Esophagus muscularis mucosa (tissue), 4 donors: ENCODE data around the gene CYTH3. TPM values are rescaled to one million over a fixed set of nuclear protein-coding genes. Genes with fewer than 3 reads are reported as not detected.

Experiments used
- DNase-seq: peaks from one replicate; pipeline ENCODE4 v3.0.0-alpha.2; 2017; ENCODE audit errors: extremely low spot score
- H3K27ac ChIP-seq, 4 donors: fragments of 200-600 bp; sonication (generic); replicated peaks in 1 of 4; 1 replicate in 3 of 4; 2 replicates in 1 of 4; pipeline ENCODE4 v1.5.1; 2016 to 2019; ENCODE audit warnings: mild to moderate bottlenecking in 1 of 4
- H3K27me3 ChIP-seq, 4 donors: fragments of 200-600 bp; sonication (generic); one replicate each; pipeline versions ENCODE4 v1.5.1 to v1.6.0; 2016 to 2019
- H3K36me3 ChIP-seq, 4 donors: fragments of 200-600 bp; sonication (generic); one replicate each; pipeline ENCODE4 v1.5.1; 2016 to 2019
- H3K4me1 ChIP-seq, 4 donors: fragments of 200-600 bp; sonication (generic); one replicate each; pipeline ENCODE4 v1.5.1; 2016 to 2019
- H3K4me3 ChIP-seq, 4 donors: fragments of 200-600 bp; sonication (generic); 1 replicate in 2 of 4; 2 replicates in 2 of 4; pipeline ENCODE4 v1.5.1; 2016 to 2019; ENCODE audit warnings: mild to moderate bottlenecking in 4 of 4, moderate library complexity in 1 of 4
- H3K9me3 ChIP-seq, 4 donors: fragments of 200-600 bp; sonication (generic); 1 replicate in 3 of 4; 2 replicates in 1 of 4; pipeline ENCODE4 v1.5.1; 2016 to 2019
- EP300 ChIP-seq: sonication (generic); formaldehyde crosslinking; IDR thresholded peaks from one replicate; pipeline ENCODE4 v1.6.1; 2017; ENCODE audit warnings: antibody characterized with exemption
- POLR2A ChIP-seq: fragments of 450-650 bp; IDR thresholded peaks from one replicate; pipeline ENCODE4 v1.6.1; 2017; ENCODE audit warnings: antibody characterized with exemption, moderate library complexity, mild to moderate bottlenecking, low read depth
- POLR2AphosphoS5 ChIP-seq, 2 donors: sonication (generic); formaldehyde crosslinking; IDR thresholded peaks; one replicate each; pipeline ENCODE4 v1.6.1; 2017; ENCODE audit warnings: antibody characterized with exemption in 2 of 2
- WGBS: methylation state at CpG from one replicate; pipeline ENCODE4 v1.1.5; 2018; 5-methylcytosine and 5-hydroxymethylcytosine counted together
- intact Hi-C: fragments of 100-400 bp; cut with DNase I; formaldehyde crosslinking; loops from one replicate; pipeline ENCODE4 v1.15.1; 2023
- total RNA-seq, 4 donors: library from RNA; depleted of rRNA; stranded (reverse); fragments of >200 nt; gene quantifications; one replicate each; pipeline versions ENCODE4 v1.1.0 to v1.2.1, GENCODE V29; 2016
- TF ChIP-seq, protein P1 (sequence below), 3 experiments: fragments of 200-600 bp in 2 of 3; fragments of 450-650 bp in 1 of 3; sonication (generic) in 2 of 3; IDR thresholded peaks; one replicate each; pipeline ENCODE4 v1.5.1; 2017 to 2019; ENCODE audit warnings: antibody characterized with exemption in 3 of 3, mild to moderate bottlenecking in 2 of 3, moderate library complexity in 1 of 3

The CYTH3 gene
- total RNA-seq, 4 donors from 2014 or later: 32.0 to 64.6 (median 50.2) TPM

DNA sequence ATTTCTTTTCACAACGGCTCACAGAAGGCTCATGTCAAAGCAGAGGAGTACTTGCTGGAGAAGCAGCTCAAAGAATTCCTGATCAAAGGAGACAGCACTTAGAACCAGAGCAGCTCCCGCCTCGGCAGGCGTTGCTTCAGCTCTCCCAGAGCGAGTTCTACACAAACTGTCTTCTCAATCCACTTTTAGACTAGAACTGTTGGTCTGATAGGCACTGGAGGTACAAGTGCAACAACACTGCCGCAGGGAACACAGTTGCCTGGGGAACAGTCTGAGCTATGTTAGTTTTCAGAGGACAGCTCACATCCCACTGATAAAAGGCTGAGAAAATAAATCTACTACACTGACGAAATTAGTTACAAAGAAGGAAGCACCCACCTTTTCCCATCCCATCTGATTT lies 35.4 kb downstream of the CYTH3 start:
- H3K27ac ChIP-seq: no peak overlapping the region
- DNase-seq: no peak
- no peaks in the 10 kb centered on the region for H3K27me3 ChIP-seq
- H3K9me3 ChIP-seq: no peaks in the 10 kb centered on the region
- H3K36me3 ChIP-seq: no peaks in the 10 kb centered on the region
- TF ChIP-seq POLR2A: no peak
- TF ChIP-seq POLR2AphosphoS5 (IDR thresholded peaks at IDR 0.05): no peak
- TF ChIP-seq, protein P1, sequence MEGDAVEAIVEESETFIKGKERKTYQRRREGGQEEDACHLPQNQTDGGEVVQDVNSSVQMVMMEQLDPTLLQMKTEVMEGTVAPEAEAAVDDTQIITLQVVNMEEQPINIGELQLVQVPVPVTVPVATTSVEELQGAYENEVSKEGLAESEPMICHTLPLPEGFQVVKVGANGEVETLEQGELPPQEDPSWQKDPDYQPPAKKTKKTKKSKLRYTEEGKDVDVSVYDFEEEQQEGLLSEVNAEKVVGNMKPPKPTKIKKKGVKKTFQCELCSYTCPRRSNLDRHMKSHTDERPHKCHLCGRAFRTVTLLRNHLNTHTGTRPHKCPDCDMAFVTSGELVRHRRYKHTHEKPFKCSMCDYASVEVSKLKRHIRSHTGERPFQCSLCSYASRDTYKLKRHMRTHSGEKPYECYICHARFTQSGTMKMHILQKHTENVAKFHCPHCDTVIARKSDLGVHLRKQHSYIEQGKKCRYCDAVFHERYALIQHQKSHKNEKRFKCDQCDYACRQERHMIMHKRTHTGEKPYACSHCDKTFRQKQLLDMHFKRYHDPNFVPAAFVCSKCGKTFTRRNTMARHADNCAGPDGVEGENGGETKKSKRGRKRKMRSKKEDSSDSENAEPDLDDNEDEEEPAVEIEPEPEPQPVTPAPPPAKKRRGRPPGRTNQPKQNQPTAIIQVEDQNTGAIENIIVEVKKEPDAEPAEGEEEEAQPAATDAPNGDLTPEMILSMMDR (IDR thresholded peaks at IDR 0.05): no peak
- TF ChIP-seq EP300: no peak
- H3K4me3 ChIP-seq: no peak overlapping the region
- H3K4me1 ChIP-seq: peaks cover 31 to 45% (median 42%) of the 10 kb centered on the region in 4 donors
- intact Hi-C loops: no loop called here
- 90% methylated on average over 7 of the region's 7 CpGs for WGBS

DNA sequence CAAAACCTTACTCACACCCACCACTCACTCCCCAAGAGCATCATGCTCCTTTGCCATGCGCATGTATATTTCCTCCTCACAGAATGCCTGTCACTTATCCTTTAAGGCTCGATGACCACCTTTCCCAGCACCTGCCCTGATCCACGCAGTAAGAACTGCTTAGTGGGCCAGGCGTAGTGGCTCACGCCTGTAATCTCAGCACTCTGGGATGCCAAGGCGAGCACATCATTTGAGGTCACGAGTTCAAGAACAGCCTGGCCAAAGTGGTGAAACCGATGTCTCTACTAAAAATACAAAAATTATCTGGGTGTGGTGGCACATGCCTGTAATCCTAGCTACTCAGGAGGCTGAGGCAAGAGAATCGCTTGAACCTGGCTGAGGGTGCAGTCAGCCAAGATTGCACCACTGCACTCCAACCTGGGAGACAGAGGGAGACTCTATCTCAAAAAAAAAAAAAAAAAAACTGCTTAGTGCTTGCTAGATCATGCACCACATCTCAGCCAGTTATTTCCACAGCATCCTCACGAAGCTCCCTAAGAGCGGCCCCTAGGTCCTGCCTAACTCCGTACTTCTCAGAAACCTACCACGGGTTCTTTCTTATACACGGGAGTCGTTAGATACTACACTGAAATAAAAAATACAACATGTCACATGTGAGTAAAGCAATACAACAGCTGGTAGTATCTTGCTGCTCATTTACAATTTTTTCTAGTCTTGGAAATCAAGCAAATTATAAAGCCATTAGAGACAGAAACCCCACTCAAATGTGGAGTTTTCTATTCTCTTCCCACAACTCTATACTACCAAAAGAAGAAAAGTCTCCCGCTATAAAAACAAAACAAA lies 37.2 kb downstream of the CYTH3 start:
- 66% methylated on average over 16 of the region's 16 CpGs for WGBS
- no peaks in the 10 kb centered on the region for H3K36me3 ChIP-seq
- intact Hi-C loops: no loop called here
- no peak overlapping the region for H3K27ac ChIP-seq
- peak overlapping the region in 1 of 4 donors; percentile 4 for H3K4me3 ChIP-seq
- no peak for TF ChIP-seq EP300
- TF ChIP-seq, protein P1 (IDR thresholded peaks at IDR 0.05): no peak
- TF ChIP-seq POLR2AphosphoS5 (IDR thresholded peaks at IDR 0.05): no peak
- no peak for TF ChIP-seq POLR2A
- H3K9me3 ChIP-seq: no peaks in the 10 kb centered on the region
- DNase-seq: no peak
- H3K4me1 ChIP-seq: peaks cover 44 to 55% (median 47%) of the 10 kb centered on the region in 4 donors
- no peaks in the 10 kb centered on the region for H3K27me3 ChIP-seq

DNA sequence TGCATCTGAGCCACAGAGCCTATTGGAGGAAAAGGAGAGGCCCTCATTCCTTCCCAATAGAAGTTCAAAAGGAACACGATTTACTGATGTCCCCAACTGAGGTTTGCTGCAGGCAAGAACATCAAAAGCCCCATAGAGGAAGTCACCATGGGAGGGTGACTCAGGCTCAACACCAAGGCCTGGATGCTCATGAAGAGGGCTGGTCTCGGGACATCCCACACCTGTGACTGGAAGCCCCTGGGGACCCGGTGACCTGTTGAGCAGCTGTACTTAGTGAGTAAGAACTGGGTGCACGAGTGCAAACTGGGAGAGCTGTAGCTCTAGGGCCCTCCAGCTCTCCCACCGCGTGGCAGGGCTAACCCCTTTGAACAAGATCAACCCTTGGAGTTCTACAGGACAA lies 38.0 kb downstream of the CYTH3 start:
- no peaks in the 10 kb centered on the region for H3K36me3 ChIP-seq
- H3K4me1 ChIP-seq: peaks cover 51 to 59% (median 53%) of the 10 kb centered on the region in 4 donors
- H3K4me3 ChIP-seq: no peak overlapping the region
- TF ChIP-seq EP300 (no peak), POLR2AphosphoS5 (IDR thresholded peaks at IDR 0.05) (no peak), POLR2A (no peak)
- TF ChIP-seq, protein P1 (IDR thresholded peaks at IDR 0.05): no peak
- H3K27me3 ChIP-seq: no peaks in the 10 kb centered on the region
- 98% methylated on average over 5 of the region's 6 CpGs for WGBS
- H3K27ac ChIP-seq: no peak overlapping the region
- no peaks in the 10 kb centered on the region for H3K9me3 ChIP-seq
- DNase-seq: no peak
- intact Hi-C loops: no loop called here

DNA sequence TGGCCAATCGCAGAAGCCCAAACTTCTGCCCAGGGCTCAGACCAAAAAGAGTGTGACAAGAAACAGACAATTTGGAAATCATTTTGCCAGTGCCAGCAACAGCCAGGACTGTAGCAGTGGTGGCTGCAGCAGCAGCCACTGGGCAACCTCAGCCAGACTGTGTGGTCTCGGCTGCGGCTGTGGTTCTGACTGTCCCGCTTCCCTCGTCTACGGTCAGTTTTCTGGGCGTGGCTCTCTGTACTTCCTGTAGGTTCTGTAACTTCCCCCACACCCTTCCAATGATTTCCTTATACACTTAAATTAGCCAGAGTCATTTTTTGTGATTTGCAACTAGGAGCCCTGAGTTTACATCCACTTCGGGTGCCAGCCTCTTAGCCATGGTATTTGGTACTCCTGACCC lies 39.9 kb downstream of the CYTH3 start:
- Histone ChIP-seq H3K27ac (no peak overlapping the region), H3K9me3 (no peaks in the 10 kb centered on the region), H3K4me3 (no peak overlapping the region), H3K4me1 (peaks cover 69 to 74% (median 72%) of the 10 kb centered on the region in 4 donors), H3K36me3 (no peaks in the 10 kb centered on the region), H3K27me3 (no peaks in the 10 kb centered on the region)
- WGBS: 70% methylated on average over 8 of the region's 8 CpGs
- TF ChIP-seq EP300 (no peak), POLR2AphosphoS5 (IDR thresholded peaks at IDR 0.05) (peak in 1 of 2 donors; percentile 33)
- DNase-seq: no peak
- intact Hi-C loops: no loop called here

DNA sequence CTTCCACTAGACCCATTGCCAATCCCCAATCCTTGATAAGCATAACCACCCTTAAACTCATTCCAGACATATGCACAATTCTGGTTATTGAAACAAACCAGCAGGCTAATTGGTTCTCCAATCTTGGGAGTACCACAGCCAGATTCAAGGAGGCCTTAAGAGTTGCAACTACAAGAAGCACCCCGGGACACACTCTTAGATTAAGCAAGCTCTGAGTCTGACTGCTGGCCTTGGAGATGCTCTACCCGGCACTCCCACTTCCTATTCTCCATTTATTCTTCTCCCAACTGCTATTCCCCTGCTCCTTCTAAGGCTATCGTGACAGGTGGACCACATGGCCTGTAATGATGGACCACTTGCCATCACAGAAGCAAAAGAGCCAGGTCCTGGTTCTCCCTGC lies 40.3 kb downstream of the CYTH3 start:
- intact Hi-C loops: no loop called here
- 61% methylated on average over 3 of the region's 3 CpGs for WGBS
- TF ChIP-seq POLR2A (no peak), POLR2AphosphoS5 (IDR thresholded peaks at IDR 0.05) (no peak), EP300 (no peak)
- TF ChIP-seq, protein P1 (IDR thresholded peaks at IDR 0.05): no peak
- no peaks in the 10 kb centered on the region for H3K9me3 ChIP-seq
- H3K36me3 ChIP-seq: no peaks in the 10 kb centered on the region
- H3K4me1 ChIP-seq: peaks cover 73 to 78% (median 74%) of the 10 kb centered on the region in 4 donors
- H3K27me3 ChIP-seq: no peaks in the 10 kb centered on the region
- H3K4me3 ChIP-seq: no peak overlapping the region
- H3K27ac ChIP-seq: no peak overlapping the region
- no peak for DNase-seq
